Peyer's patch (tissue), 4 donors: Measurements from ENCODE around the gene KREMEN1. TPM values are rescaled to one million over a fixed set of nuclear protein-coding genes. Genes with fewer than 3 reads are reported as not detected.

Source experiments
- DNase-seq, 3 donors: peaks; one replicate each; pipeline ENCODE4 v3.0.0-alpha.2; 2017 to 2019
- H3K27ac ChIP-seq, 4 donors: fragments of 200-600 bp; sonication (generic); one replicate each; pipeline ENCODE4 v1.5.1; 2016 to 2019
- H3K27me3 ChIP-seq, 2 donors: fragments of 200-600 bp; sonication (generic); one replicate each; pipeline ENCODE4 v1.5.1; 2019
- H3K36me3 ChIP-seq, 3 donors: fragments of 200-600 bp; sonication (generic); one replicate each; pipeline ENCODE4 v1.5.1; 2016 to 2019
- H3K4me1 ChIP-seq, 4 donors: fragments of 200-600 bp; sonication (generic); one replicate each; pipeline ENCODE4 v1.5.1; 2016 to 2019
- H3K4me3 ChIP-seq, 4 donors: fragments of 200-600 bp; sonication (generic); 1 replicate in 3 of 4; 2 replicates in 1 of 4; pipeline ENCODE4 v1.5.1; 2016 to 2019; ENCODE audit warnings: mild to moderate bottlenecking in 1 of 4
- H3K9me3 ChIP-seq, 4 donors: fragments of 200-600 bp; sonication (generic); one replicate each; pipeline ENCODE4 v1.5.1; 2016 to 2019; ENCODE audit warnings: mild to moderate bottlenecking in 1 of 4
- POLR2A ChIP-seq, 2 donors: fragments of 450-650 bp; IDR thresholded peaks; one replicate each; pipeline ENCODE4 v1.5.1; 2017; ENCODE audit warnings: antibody characterized with exemption in 2 of 2, mild to moderate bottlenecking in 2 of 2, moderate library complexity in 2 of 2
- total RNA-seq, 4 donors: library from RNA; depleted of rRNA; stranded (reverse); fragments of >200 nt; gene quantifications; one replicate each; pipeline ENCODE4 v1.1.0, GENCODE V29; 2016
- TF ChIP-seq, protein P1 (sequence below), 6 experiments: fragments of 450-650 bp in 4 of 6; fragments of 200-600 bp in 2 of 6; sonication (generic) in 1 of 6; IDR thresholded peaks; one replicate each; pipeline ENCODE4 v1.5.1; 2017 to 2019; ENCODE audit warnings: antibody characterized with exemption in 6 of 6, mild to moderate bottlenecking in 3 of 6, moderate library complexity in 1 of 6

KREMEN1 gene
- total RNA-seq, 4 donors from 2014 or later, result 8.2 to 32.2 (median 16.1) TPM

DNA sequence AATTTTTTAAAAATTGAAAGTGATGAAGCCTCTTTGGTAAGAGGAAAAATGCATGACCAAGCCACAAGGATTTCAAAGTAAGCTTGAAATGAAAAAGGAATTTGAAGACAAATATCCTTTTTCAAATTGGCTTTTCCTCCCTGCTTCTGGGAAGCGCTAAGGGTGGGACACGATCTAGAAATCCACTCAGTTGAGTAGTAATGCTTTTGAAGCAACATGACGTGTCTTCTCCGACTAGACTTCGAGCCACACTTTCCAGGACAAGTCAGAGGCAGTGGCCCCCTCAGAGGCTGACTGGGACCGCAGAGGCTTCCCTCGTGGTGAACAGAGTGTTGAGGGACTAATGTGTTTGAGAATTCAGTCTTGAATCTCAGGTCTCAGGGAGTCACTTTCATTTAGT, 39.8 kb downstream of the KREMEN1 start:
- TF ChIP-seq, protein P1, sequence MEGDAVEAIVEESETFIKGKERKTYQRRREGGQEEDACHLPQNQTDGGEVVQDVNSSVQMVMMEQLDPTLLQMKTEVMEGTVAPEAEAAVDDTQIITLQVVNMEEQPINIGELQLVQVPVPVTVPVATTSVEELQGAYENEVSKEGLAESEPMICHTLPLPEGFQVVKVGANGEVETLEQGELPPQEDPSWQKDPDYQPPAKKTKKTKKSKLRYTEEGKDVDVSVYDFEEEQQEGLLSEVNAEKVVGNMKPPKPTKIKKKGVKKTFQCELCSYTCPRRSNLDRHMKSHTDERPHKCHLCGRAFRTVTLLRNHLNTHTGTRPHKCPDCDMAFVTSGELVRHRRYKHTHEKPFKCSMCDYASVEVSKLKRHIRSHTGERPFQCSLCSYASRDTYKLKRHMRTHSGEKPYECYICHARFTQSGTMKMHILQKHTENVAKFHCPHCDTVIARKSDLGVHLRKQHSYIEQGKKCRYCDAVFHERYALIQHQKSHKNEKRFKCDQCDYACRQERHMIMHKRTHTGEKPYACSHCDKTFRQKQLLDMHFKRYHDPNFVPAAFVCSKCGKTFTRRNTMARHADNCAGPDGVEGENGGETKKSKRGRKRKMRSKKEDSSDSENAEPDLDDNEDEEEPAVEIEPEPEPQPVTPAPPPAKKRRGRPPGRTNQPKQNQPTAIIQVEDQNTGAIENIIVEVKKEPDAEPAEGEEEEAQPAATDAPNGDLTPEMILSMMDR (IDR thresholded peaks at IDR 0.05), result no peak
- no peak for TF ChIP-seq POLR2A (IDR thresholded peaks at IDR 0.05)
- Histone ChIP-seq H3K27ac (no peak overlapping the region), H3K4me1 (no peaks in the 10 kb centered on the region), H3K27me3 (no peaks in the 10 kb centered on the region), H3K4me3 (no peak overlapping the region), H3K9me3 (no peaks in the 10 kb centered on the region), H3K36me3 (no peaks in the 10 kb centered on the region)
- DNase-seq, result no peak

DNA sequence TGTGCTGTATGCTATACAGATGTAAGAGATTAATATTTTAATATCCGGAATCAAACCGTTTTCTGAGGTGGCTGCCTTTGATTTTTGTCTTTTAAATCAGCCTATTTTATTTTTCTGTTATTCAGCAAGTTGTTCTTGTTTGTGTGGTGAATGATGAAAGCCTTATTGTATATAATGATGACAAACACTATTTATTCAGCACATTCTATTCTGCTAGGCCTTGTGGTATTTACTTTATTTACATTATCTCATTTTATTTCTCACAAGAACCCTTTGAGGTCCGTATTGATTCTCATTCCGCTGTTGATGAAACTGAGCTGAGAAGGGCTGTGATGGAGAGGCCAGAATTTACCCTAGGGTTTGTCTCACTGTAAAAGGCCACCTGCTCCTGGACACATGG, 40.5 kb downstream of the KREMEN1 start:
- no peak for TF ChIP-seq POLR2A (IDR thresholded peaks at IDR 0.05)
- TF ChIP-seq, protein P1 (IDR thresholded peaks at IDR 0.05), result no peak
- no peak overlapping the region for H3K27ac ChIP-seq

DNA sequence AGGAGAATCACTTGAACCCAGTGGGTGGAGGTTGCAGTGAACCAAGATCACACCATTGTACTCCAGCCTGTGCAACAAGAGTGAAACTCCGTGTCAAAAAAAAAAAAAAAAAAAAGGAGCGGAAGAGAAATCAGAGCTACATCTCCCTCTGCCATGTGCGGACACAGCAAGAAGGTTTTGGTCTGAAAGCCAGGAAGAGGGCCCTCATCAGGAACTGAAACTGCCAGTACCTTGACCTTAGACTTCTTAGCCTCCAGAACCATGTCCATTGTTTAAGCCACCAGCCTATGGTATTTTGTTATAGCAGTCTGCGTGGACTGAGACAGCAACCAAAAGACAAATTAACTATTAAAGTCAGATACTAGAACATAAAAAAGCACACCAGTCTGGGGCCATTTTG, 41.6 kb downstream of the KREMEN1 start:
- H3K9me3 ChIP-seq, result no peaks in the 10 kb centered on the region
- H3K4me1 ChIP-seq, result no peaks in the 10 kb centered on the region
- H3K27me3 ChIP-seq, result no peaks in the 10 kb centered on the region
- DNase-seq, result no peak
- no peaks in the 10 kb centered on the region for H3K36me3 ChIP-seq
- H3K4me3 ChIP-seq, result no peak overlapping the region
- H3K27ac ChIP-seq, result no peak overlapping the region
- TF ChIP-seq, protein P1 (IDR thresholded peaks at IDR 0.05), result no peak
- TF ChIP-seq POLR2A (IDR thresholded peaks at IDR 0.05), result no peak

More for the DNA sequence above, 40.5 kb downstream of the KREMEN1 start:
- H3K27me3 ChIP-seq, result no peaks in the 10 kb centered on the region
- no peaks in the 10 kb centered on the region for H3K36me3 ChIP-seq
- no peak overlapping the region for H3K4me3 ChIP-seq
- no peaks in the 10 kb centered on the region for H3K9me3 ChIP-seq
- no peaks in the 10 kb centered on the region for H3K4me1 ChIP-seq
- DNase-seq, result no peak

DNA sequence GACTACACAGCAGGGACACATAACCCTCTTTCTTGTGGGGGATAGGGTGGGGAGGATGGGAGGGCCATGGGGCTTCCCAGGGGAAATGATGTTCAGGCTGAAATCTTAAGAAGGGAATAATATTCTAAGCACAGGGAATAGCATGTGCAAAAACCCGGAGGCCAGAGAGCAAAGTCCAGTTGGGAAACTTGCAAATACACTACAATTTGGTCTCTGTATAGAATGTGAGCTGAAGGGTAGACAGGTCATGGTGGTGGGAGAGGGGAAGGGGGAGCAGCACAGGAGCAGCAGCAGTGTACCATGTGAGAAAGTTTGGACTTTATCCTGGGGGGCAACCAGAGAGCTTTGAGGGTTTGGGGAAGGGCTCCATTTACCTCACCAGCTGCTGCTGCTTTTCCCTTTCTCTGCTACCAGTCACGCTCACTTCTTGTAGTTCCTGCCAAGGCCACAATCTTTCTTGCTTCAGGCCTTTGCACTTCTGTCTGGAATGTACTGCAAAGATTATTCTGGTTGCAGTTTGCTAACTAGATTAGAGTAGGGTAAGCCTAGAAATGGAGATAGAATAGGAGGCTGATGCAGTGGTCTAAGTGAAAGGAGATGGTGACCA, 43.0 kb downstream of the KREMEN1 start:
- no peak for DNase-seq
- H3K27ac ChIP-seq, result peak overlapping the region in 1 of 4 donors; percentile 15
- H3K4me3 ChIP-seq, result no peak overlapping the region
- H3K27me3 ChIP-seq, result no peaks in the 10 kb centered on the region
- TF ChIP-seq, protein P1 (IDR thresholded peaks at IDR 0.05), result no peak
- TF ChIP-seq POLR2A (IDR thresholded peaks at IDR 0.05), result no peak
- no peaks in the 10 kb centered on the region for H3K4me1 ChIP-seq
- H3K9me3 ChIP-seq, result no peaks in the 10 kb centered on the region
- H3K36me3 ChIP-seq, result no peaks in the 10 kb centered on the region

DNA sequence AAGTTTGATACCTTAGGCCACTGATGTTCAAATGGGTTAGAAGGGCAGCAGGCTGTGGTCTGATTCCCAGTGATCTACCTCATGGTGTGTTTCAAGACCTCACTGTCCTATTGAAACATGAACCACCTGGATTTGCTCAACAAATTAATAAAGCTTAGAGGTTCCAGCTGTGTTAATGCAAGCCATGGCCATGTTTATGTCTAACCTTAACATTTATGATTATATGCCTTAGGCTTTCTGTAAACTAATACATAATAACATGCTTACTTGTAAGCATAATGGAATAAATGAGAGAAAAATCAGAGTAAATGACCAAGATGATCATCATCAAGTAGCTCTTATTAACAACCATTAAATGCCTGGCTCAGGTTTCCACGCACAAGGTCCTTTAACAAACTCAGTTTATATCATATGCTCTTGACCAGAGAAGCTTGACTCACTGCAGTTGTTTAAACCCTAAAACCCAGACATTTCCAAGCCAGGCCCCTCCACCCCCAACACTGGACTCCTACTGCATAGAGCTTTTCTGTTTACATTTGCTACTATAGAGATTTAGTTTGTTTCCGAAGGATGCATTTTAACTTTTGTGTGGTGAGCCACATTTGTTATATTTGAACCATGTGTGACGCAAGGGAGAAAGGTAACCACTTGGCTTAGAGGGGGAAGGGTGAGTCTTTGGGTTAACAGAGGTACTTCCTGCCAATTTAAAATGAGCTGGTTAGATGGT, 43.7 kb downstream of the KREMEN1 start:
- DNase-seq, result no peak
- Histone ChIP-seq H3K4me3 (no peak overlapping the region), H3K27me3 (no peaks in the 10 kb centered on the region), H3K4me1 (no peaks in the 10 kb centered on the region), H3K36me3 (no peaks in the 10 kb centered on the region), H3K9me3 (no peaks in the 10 kb centered on the region), H3K27ac (peak overlapping the region in 1 of 4 donors; percentile 15)
- TF ChIP-seq, protein P1 (IDR thresholded peaks at IDR 0.05), result no peak
- TF ChIP-seq POLR2A (IDR thresholded peaks at IDR 0.05), result no peak
